HL-60 (cell line): ENCODE measurements around the gene SLC36A1.

Experiments used
- DNase-seq, 2 experiments: peaks; one replicate each; pipeline ENCODE4 v3.0.0-alpha.2; 2010 to 2020; ENCODE audit warnings: low read depth in 1 of 2, low spot score in 1 of 2
- H3K27ac ChIP-seq: fragments of 250-450 bp; sonication (Bioruptor Pico); replicated peaks from 2 replicates; pipeline ENCODE4 v1.5.1; 2020; ENCODE audit warnings: mild to moderate bottlenecking, moderate library complexity
- H3K27me3 ChIP-seq: fragments of 250-450 bp; sonication (Bioruptor Pico); 2 replicates; pipeline ENCODE4 v1.5.1; 2021; ENCODE audit warnings: mild to moderate bottlenecking, moderate library complexity; ENCODE audit not compliant: insufficient read depth, poor library complexity, severe bottlenecking
- H3K4me3 ChIP-seq: replicated peaks from 2 replicates; pipeline ENCODE4 v1.5.1; 2011; ENCODE audit warnings: mild to moderate bottlenecking, control low read depth, low read length; ENCODE audit not compliant: insufficient read depth
- CTCF ChIP-seq: IDR thresholded peaks from one replicate; pipeline ENCODE4 v1.5.1; 2011; ENCODE audit warnings: low read length, control low read depth, inconsistent platforms; ENCODE audit not compliant: insufficient read depth
- GABPA ChIP-seq: IDR thresholded peaks from 2 replicates; pipeline ENCODE4 v1.6.1; 2012; ENCODE audit warnings: low read depth
- POLR2AphosphoS5 ChIP-seq: IDR thresholded peaks from 2 replicates; pipeline ENCODE4 v1.6.1; 2012; ENCODE audit warnings: low read depth
- REST ChIP-seq: IDR thresholded peaks from 2 replicates; pipeline ENCODE4 v1.6.1; 2012; ENCODE audit warnings: low read depth; ENCODE audit not compliant: insufficient replicate concordance
- SPI1 ChIP-seq: IDR thresholded peaks from 2 replicates; pipeline ENCODE4 v1.6.1; 2012; ENCODE audit warnings: low read depth, mild to moderate bottlenecking, borderline replicate concordance

The SLC36A1 gene

GRCh38 chr5:151430731-151431130 lies 16.7 kb upstream of the SLC36A1 start:
- no peak for TF ChIP-seq REST
- TF ChIP-seq SPI1, result no peak
- no peak for TF ChIP-seq CTCF
- TF ChIP-seq GABPA, result no peak
- no peak for TF ChIP-seq POLR2AphosphoS5
- Histone ChIP-seq H3K27me3 (no peaks in the 10 kb centered on the region), H3K4me3 (no peak overlapping the region), H3K27ac (no peak overlapping the region)
- no peak for DNase-seq

- Histone ChIP-seq H3K4me3 (no peak overlapping the region), H3K27me3 (no peaks in the 10 kb centered on the region), H3K27ac (no peak overlapping the region)
- TF ChIP-seq GABPA (no peak), CTCF (no peak), POLR2AphosphoS5 (no peak), SPI1 (no peak), REST (no peak)
- no peak for DNase-seq
These were observed 15.7 kb upstream of the SLC36A1 start for GRCh38 chr5:151431666-151432065.

- no peak for DNase-seq
- no peak overlapping the region for H3K4me3 ChIP-seq
- no peak for TF ChIP-seq SPI1
- TF ChIP-seq POLR2AphosphoS5, result no peak
- no peak for TF ChIP-seq REST
- TF ChIP-seq CTCF, result no peak
- TF ChIP-seq GABPA, result no peak
- H3K27ac ChIP-seq, result no peak overlapping the region
- no peaks in the 10 kb centered on the region for H3K27me3 ChIP-seq
These were observed 15.2 kb upstream of the SLC36A1 start for GRCh38 chr5:151432210-151432609.
